LNCAP (cell line): ENCODE data around the gene HOXD8.

Source experiments
- CTCF ChIP-seq: fragments of 450-650 bp; IDR thresholded peaks from 2 replicates; pipeline ENCODE4 v1.5.1; 2017; ENCODE audit warnings: mild to moderate bottlenecking

The HOXD8 gene

GRCh38 chr2:176112375-176113302, 16.9 kb upstream of the HOXD8 start:
- TF ChIP-seq CTCF, result no peak

GRCh38 chr2:176114120-176114929, 15.2 kb upstream of the HOXD8 start:
- no peak for TF ChIP-seq CTCF

- no peak for TF ChIP-seq CTCF
Measured at GRCh38 chr2:176114930-176115625, 14.4 kb upstream of the HOXD8 start.

GRCh38 chr2:176115883-176116813, 13.4 kb upstream of the HOXD8 start, which contains the start of gene HOXD10:
TSS of gene HOXD10 (plus strand) at chr2:176116778. CDS start at chr2:176116834, 56 bp downstream.
- no peak for TF ChIP-seq CTCF

- no peak for TF ChIP-seq CTCF
Measured at GRCh38 chr2:176117162-176117822, 12.2 kb upstream of the HOXD8 start.

GRCh38 chr2:176117823-176118371, 11.6 kb upstream of the HOXD8 start:
- TF ChIP-seq CTCF, result no peak
